Spleen (tissue), 7 donors: ENCODE data around the gene RPS23.

Source experiments
- POLR2AphosphoS5 ChIP-seq, 3 donors: sonication (generic); formaldehyde crosslinking; IDR thresholded peaks; one replicate each; pipeline ENCODE4 v1.5.1; 2017; ENCODE audit warnings: antibody characterized with exemption in 3 of 3
- TF ChIP-seq, protein P1 (sequence below), 11 experiments: fragments of 200-600 bp in 7 of 11; fragments of 450-650 bp in 4 of 11; sonication (generic) in 4 of 11; IDR thresholded peaks in 8 of 11; conservative IDR thresholded peaks in 3 of 11; 1 replicate in 7 of 11; 2 replicates in 4 of 11; pipeline versions ENCODE4 v1.4.0 to v1.8.0; 2016 to 2021; ENCODE audit warnings: antibody characterized with exemption in 11 of 11, inconsistent platforms in 4 of 11, mild to moderate bottlenecking in 1 of 11
- donor health status: DM: no; HTN: no; CAD: no; lungs with moderate emphysema.
- donor health status: DM: no; HTN: no; CAD: no.
- donor health status: DM: no; HTN: no; CAD: no.

DNA sequence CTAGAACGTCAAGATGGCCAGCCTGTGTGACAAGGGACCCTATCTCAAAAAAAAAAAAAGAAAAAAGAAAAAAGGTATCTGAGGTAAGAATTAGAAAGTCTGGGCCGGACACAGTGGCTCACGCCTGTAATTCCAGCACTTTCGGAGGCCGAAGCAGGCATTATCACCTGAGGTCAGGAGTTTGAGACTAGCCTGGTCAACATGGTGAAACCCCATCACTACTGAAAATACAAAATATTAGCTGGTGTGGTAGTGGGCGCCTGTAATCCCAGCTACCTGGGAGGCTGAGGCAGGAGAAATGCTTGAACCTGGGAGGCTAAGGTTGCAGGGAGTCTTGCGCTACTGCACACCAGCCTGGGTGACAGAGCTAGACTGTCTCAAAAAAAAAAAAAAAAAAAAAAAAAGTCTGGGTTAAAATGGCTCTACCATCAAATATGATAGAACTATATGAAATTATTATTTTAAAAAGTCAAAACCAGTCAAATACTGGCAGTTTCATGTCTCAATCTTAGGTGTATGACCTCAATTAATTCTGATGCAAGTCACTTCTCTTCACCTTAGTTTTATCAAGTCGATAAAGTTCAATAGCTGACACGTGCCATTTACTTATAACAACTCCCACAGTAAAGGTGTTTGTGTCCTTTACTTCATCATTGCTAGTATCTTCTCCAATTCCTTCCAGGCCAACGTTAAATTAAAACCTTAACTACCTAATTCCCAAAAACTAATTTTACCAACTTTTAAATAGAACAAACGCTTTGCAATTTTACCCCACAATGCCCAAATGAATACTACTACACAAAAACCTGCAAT, 1.1 kb downstream of the RPS23 start:
- TF ChIP-seq, protein P1, sequence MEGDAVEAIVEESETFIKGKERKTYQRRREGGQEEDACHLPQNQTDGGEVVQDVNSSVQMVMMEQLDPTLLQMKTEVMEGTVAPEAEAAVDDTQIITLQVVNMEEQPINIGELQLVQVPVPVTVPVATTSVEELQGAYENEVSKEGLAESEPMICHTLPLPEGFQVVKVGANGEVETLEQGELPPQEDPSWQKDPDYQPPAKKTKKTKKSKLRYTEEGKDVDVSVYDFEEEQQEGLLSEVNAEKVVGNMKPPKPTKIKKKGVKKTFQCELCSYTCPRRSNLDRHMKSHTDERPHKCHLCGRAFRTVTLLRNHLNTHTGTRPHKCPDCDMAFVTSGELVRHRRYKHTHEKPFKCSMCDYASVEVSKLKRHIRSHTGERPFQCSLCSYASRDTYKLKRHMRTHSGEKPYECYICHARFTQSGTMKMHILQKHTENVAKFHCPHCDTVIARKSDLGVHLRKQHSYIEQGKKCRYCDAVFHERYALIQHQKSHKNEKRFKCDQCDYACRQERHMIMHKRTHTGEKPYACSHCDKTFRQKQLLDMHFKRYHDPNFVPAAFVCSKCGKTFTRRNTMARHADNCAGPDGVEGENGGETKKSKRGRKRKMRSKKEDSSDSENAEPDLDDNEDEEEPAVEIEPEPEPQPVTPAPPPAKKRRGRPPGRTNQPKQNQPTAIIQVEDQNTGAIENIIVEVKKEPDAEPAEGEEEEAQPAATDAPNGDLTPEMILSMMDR (IDR thresholded peaks at IDR 0.05 in 8 of 11, conservative IDR thresholded peaks at IDR 0.05 in 3 of 11), result no peak
- no peak for TF ChIP-seq POLR2AphosphoS5 (IDR thresholded peaks at IDR 0.05)
